HG02884 (cell line): ENCODE data around the gene AASS.

Experiments
- ATAC-seq: cut with Tn5 transposase; IDR thresholded peaks from one replicate; pipeline ENCODE4 v1.9.1; 2021; ENCODE audit warnings: mild to moderate bottlenecking, moderate library complexity; ENCODE audit not compliant: unreplicated experiment

AASS gene

DNA sequence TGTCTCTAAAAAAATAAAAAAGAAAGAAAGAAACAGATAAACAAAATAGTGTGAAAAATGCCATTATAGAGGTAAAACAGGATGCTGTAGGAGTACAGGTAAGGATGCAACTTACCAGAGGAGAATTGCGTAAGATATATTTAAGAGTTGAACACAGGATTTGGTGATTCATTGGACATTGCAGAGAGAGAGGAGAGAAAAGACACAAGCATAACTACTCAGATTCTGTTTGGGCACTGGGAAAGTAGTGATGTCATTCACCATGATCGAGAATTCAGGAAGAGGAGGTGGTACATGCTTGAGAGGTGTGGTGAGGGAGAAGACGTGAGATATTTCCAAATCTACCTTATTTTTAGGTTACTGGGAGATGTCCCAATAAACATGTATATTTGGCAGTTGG lies 97.6 kb downstream of the AASS start:
- no peak for ATAC-seq

DNA sequence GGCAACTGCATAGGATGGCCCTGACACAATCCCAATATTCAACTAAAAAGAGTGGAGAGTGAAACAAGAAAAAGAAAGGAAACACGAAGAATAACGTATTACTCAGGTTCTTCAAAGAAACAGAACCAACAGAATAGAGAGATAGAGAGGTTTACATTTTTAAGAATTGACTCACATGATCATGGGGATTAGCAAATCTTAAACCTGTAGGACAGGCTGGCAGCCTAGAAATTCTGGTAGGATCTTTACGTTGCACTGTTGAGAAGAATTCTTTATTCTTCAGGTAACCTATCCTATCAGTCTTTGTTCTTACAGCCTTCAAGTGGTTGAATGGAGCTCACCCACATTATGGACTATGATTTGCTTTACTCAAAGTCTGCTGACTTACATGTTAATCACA lies 103.9 kb downstream of the AASS start:
- ATAC-seq = no peak

DNA sequence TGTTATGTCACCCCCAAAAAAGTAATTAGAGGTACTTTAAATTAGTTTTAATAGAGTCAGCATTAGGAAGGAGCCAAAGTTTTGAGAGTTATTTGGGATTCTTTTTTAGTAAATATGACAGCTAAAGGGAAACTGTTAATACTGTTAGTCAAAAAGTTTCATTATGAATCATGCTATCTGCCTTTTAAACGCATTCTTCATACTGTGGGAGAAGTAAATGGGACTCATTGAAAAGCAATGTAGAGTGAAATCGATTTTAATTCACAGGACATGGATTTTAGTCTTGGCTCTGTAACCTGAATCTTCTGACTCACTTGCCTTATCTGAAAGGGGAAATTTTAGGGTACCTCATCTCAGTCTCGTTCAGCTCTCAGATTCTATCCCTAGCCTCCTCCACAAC lies 105.1 kb downstream of the AASS start:
- ATAC-seq = no peak

DNA sequence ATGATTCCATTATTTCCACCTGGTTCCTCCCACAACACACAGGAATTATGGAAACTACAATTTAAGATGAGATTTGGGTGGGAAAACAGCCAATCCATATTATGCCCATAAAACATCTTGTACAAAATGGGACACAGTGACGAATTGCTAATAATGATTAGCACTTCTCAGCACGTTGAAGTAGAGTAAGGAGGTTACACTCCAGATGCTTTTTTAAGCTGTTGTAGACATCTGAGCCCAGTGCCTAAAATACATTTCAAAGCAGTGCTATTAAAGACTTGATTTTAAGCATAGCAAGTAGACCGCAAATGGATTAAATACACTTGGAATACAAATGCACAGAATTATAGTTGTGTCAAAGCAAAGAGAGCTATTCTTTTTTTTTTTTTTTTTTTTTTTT lies 105.9 kb downstream of the AASS start:
- no peak for ATAC-seq

DNA sequence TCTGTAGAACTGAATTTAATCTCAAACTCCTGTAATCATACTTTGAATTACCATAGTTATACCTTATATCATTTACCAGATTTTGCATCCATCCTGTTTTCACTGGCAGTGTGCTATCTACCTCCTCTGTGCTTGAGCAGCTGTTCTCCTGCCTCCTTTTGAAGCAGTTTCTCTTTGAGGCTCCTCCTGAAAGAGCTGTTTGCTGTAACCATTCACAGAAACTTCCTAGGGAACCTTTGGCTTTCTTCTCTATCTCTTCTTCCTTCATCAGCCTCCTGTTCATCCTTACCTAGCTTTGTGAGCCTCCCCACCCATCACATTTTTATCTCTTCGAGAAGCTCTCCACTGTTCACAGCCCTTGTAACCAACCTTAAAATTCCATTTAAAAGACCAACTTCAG lies 108.2 kb downstream of the AASS start:
- ATAC-seq = no peak

DNA sequence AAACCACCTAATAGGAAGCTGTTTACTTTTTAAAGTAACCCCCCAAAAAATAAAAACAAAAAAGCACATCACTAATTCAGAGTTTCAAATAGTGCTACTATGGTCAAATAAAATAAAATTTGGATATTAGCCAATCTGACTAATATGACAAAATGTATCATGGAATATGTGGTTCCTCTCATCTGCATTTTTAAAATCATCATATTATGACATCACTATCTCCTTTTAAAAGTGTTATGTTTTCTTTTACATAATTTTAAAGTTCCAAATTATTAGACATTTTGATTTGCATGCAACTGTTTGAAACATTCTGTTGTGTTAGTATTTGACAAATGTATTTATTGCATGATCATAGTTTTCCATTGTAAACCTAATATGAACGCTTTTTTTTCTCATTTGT lies 110.4 kb downstream of the AASS start:
- ATAC-seq = no peak

DNA sequence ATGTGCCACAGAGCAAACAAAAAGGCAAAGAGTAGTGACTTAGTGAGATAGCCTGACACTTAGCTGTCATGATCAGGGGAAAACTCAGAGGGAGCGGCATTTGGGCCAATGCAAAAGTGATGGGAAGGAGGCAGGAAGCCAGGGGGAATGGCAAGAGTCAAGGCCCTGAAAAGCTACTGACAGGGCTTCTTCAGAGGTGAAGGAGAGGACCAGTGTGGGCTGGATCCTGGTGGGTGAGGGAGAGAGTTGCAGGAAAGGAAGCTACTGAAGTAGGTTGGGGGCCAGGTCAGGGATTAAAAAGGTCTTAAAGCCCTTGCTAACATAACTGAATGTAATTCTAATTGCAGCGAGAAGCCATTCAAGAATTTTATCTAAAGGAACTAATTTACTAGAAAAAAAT lies 117.0 kb downstream of the AASS start:
- ATAC-seq = no peak
